Endothelial cell (in vitro differentiated cells): ENCODE measurements around the gene BORCS5. TPM values are rescaled to one million over a fixed set of nuclear protein-coding genes. Genes with fewer than 3 reads are reported as not detected.

ENCODE experiments used
- DNase-seq: peaks from one replicate; pipeline ENCODE4 v3.0.0; 2021; ENCODE audit warnings: low spot score
- H3K27ac Mint-ChIP-seq: one replicate; pipeline ENCODE4 v1.8.0; 2021; ENCODE audit warnings: mixed read lengths, inconsistent platforms; ENCODE audit not compliant: unreplicated experiment
- H3K27me3 Mint-ChIP-seq: one replicate; pipeline ENCODE4 v1.8.0; 2021; ENCODE audit warnings: mild to moderate bottlenecking, moderate library complexity, mixed read lengths, inconsistent platforms; ENCODE audit not compliant: unreplicated experiment
- H3K36me3 Mint-ChIP-seq: one replicate; pipeline ENCODE4 v1.8.0; 2021; ENCODE audit warnings: mild to moderate bottlenecking, low read depth, mixed read lengths, inconsistent platforms; ENCODE audit not compliant: unreplicated experiment
- H3K4me1 Mint-ChIP-seq: one replicate; pipeline ENCODE4 v1.8.0; 2021; ENCODE audit warnings: mild to moderate bottlenecking, mixed read lengths, inconsistent platforms; ENCODE audit not compliant: unreplicated experiment
- H3K4me3 Mint-ChIP-seq: one replicate; pipeline ENCODE4 v1.8.0; 2021; ENCODE audit warnings: mild to moderate bottlenecking, mixed read lengths, inconsistent platforms; ENCODE audit not compliant: unreplicated experiment
- H3K9me3 Mint-ChIP-seq: one replicate; pipeline ENCODE4 v1.8.0; 2021; ENCODE audit warnings: mixed read lengths, inconsistent platforms; ENCODE audit not compliant: unreplicated experiment
- CTCF ChIP-seq: fragments of 200-600 bp; sonication (generic); IDR thresholded peaks from one replicate; pipeline ENCODE4 v1.5.0; 2021; ENCODE audit warnings: antibody characterized with exemption; ENCODE audit not compliant: unreplicated experiment
- total RNA-seq: library from RNA; stranded (reverse); fragmentation: NEBNext Ultra II Directional; extraction: Animal tissue kit (Norgen Biotek cat#: 25700); gene quantifications from one replicate; pipeline ENCODE4 v1.2.1, GENCODE V29; 2021; ENCODE audit not compliant: unreplicated experiment

BORCS5 gene
- total RNA-seq, 1 donor from 2014 or later = 10.4 TPM

- DNase-seq = no peak
- no peak for TF ChIP-seq CTCF
- no peaks in the 10 kb centered on the region for H3K36me3 Mint-ChIP-seq
- H3K4me1 Mint-ChIP-seq = peaks cover 13% of the 10 kb centered on the region
- no peak overlapping the region for H3K27ac Mint-ChIP-seq
- H3K4me3 Mint-ChIP-seq = no peak overlapping the region
- no peaks in the 10 kb centered on the region for H3K9me3 Mint-ChIP-seq
- H3K27me3 Mint-ChIP-seq = no peaks in the 10 kb centered on the region
Measured at GRCh38 chr12:12513416-12514006, 156.6 kb downstream of the BORCS5 start.

- TF ChIP-seq CTCF = no peak
- H3K4me1 Mint-ChIP-seq = peaks cover 10% of the 10 kb centered on the region
- no peaks in the 10 kb centered on the region for H3K36me3 Mint-ChIP-seq
- no peaks in the 10 kb centered on the region for H3K9me3 Mint-ChIP-seq
- no peak overlapping the region for H3K4me3 Mint-ChIP-seq
- no peak for DNase-seq
- no peaks in the 10 kb centered on the region for H3K27me3 Mint-ChIP-seq
- no peak overlapping the region for H3K27ac Mint-ChIP-seq
Measured at GRCh38 chr12:12518464-12518845, 161.6 kb downstream of the BORCS5 start.

- Mint-ChIP-seq H3K9me3 (no peaks in the 10 kb centered on the region), H3K27ac (no peak overlapping the region), H3K4me3 (no peak overlapping the region), H3K27me3 (no peaks in the 10 kb centered on the region), H3K36me3 (no peaks in the 10 kb centered on the region), H3K4me1 (peaks cover 7% of the 10 kb centered on the region)
- DNase-seq = no peak
- TF ChIP-seq CTCF = no peak
Measured at GRCh38 chr12:12518919-12519318, 162.0 kb downstream of the BORCS5 start.

Other genes with a start within 250 kb of the BORCS5 start
- 82.9 TPM for gene LRP6, start 90.0 kb upstream of the BORCS5 start, total RNA-seq
- gene MANSC1, start 6.8 kb upstream of the BORCS5 start, total RNA-seq = 21.7 TPM
- gene DUSP16, start 205.8 kb downstream of the BORCS5 start, total RNA-seq = 12.9 TPM